HG03521 (cell line): ENCODE data around the gene TMEM161A.

ENCODE experiments used
- ATAC-seq: cut with Tn5 transposase; IDR thresholded peaks from one replicate; pipeline ENCODE4 v1.9.1; 2021; ENCODE audit warnings: mild to moderate bottlenecking, moderate library complexity; ENCODE audit not compliant: unreplicated experiment

The TMEM161A gene

GRCh38 chr19:19098084-19098702, 40.1 kb downstream of the TMEM161A start:
- no peak for ATAC-seq

- ATAC-seq: no peak
Observed at GRCh38 chr19:19096641-19097627, 41.3 kb downstream of the TMEM161A start.

DNA sequence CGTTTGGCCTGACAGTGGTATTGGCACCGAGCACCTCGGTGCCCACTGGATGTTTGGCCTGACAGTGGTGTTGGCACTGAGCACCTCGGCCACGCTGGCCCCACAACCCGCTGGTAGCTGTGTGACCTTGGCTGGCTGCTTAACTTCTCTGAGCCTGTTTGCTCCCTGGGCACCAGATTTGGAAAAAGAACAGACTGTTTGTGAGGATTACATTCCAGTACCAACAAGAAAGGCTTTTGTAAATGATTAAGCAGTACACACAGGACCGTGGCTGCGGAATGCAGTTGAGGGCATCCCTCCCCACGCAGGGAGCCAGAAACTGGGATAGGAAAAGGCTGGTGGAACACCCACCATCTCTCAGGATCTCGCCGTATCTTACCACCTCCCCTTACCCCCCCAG, 42.6 kb downstream of the TMEM161A start:
- no peak for ATAC-seq

DNA sequence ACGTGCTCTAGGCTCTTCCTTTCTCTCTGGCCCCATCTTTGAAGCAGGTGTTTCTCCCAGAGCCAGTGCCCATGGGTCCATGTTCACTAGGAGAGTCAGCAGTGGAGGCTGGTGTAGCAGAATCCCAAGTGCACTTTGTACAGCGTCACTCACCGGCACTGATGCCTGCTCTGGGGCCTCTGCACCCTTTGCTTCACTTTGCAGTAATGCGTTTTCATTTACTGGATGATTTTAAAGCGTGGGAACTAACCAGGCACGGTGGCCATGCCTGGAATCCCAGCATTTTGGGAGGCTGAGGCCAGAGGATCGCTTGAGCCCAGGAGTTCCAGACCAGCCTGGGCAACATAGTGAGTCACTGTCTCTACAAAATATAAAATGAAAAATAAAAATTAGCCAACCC, 43.8 kb downstream of the TMEM161A start:
- no peak for ATAC-seq

DNA sequence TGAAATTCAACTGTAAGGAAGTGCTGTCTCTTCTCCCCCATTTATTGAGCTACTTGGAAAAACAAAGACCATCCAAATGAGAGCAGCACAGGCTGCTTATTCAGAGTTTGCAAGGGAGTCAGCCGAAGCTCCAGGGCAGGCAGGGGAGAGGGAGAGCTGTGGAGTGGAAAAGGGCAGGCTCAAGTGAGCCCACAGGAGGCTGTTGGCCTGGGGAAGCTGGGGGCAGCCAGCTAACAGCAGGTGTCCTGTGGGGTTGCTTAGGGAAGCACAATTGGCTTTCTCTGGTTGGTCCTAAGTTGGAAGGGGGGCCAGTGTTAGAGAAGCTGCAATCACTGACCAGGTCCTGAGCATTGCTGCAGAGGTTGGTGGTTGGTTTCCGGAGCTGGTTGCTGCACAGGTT, 50.6 kb downstream of the TMEM161A start:
- ATAC-seq: no peak

DNA sequence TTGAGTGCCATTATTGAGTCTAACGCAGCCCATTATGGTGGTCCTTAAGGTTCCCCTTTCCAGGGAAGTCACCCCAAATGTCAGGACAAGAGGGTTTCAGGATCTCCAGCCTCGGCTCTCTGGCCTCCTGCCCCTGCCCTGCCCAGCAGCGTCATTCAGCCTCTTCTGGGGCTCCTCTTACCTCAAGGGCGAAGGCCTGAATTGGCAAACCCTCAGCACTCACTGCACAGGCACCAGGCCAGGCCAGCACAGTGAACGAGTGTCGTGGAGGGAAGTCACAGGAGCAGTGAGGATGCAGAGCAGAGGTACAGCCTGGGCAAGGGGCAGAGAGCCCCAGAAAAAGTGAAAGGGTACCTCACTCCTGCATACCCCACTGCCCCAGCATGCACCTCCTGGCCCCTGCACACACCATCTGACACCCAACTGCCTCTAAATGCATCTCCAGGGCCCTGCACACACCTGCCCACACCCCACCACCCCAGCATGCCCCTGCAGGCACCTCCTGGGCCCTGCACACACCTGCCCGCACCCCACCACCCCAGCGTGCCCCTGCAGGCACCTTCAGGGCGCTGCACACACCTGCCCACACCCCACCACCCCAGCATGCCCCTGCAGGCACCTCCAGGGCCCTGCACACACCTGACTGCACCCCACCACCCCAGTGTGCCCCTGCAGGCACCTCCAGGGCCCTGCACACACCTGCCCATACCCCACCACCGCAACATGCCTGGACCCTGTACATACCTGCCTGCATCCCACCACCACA, 54.7 kb downstream of the TMEM161A start:
- no peak for ATAC-seq

DNA sequence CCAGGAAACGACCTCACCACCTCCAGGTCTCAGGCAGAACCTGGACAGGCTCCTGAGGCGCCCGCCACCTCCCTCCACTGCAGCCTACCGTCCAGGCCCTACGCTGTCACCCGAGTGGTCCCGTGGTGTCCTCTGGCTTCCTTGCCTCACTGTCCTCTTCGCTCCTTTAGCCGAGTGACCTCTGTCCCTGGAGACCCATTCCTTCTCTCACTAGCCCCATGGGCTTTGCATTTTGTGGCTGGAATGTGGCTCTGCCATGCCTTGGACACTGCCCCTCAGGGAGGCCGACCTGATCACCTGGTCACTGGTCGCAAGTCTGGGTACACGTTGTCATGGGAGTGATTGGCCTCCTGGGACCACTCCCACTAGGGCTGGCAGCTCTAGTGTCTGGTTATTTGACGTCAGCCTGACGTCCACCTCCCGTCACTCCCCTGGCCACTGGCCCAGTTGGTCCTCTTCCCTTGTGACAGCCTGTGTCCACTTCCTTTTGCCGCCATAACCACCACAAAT, 56.6 kb downstream of the TMEM161A start:
- no peak for ATAC-seq

DNA sequence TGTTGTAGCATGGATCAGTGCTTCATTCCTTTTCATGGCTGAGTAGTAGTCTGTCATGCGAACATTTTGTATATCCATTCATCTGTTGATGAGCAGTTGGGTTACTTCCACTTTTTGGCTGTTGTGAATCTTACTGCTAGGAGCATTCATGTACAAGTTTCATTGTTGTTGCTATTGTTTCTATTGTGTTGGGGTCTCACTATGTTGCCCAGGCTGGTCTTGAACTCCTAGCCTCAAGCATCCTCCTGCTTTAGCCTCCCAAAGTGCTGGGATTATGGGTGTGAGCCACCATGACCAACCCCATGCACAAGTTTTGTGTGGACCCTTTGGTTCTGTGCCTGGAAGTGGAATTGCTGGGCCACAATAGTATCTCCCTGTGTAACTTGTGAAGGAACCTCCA, 58.7 kb downstream of the TMEM161A start:
- ATAC-seq: no peak

GRCh38 chr19:19078801-19079200, 59.5 kb downstream of the TMEM161A start:
- no peak for ATAC-seq

- ATAC-seq: no peak
Observed at GRCh38 chr19:19077103-19077502, 61.2 kb downstream of the TMEM161A start.

- ATAC-seq: no peak
Observed at GRCh38 chr19:19076476-19076875, 61.8 kb downstream of the TMEM161A start.

DNA sequence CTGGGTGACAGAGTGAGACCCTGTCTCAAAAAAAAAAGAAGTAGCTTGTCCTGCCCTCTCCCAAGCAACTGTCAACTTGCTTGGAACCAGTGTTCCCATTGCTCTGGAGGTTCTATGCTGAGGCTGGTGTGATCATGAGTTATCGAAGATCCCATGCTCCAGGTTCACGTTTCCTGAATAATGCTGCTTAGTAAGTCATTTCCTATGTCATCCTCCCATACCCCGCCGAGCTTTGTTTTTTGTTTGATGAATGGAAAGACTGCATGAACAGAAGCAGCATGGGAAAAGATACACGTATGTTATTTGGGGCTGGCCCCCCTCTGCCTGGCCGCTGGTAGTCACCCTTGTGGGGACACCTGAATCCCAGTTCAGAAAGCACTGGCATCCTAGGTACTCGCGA, 63.2 kb downstream of the TMEM161A start:
- no peak for ATAC-seq

- no peak for ATAC-seq
Observed at GRCh38 chr19:19074196-19074882, 63.9 kb downstream of the TMEM161A start.

GRCh38 chr19:19071897-19072296, 66.4 kb downstream of the TMEM161A start:
- no peak for ATAC-seq
